ENCODE results near the gene AEN.

The AEN gene

DNA sequence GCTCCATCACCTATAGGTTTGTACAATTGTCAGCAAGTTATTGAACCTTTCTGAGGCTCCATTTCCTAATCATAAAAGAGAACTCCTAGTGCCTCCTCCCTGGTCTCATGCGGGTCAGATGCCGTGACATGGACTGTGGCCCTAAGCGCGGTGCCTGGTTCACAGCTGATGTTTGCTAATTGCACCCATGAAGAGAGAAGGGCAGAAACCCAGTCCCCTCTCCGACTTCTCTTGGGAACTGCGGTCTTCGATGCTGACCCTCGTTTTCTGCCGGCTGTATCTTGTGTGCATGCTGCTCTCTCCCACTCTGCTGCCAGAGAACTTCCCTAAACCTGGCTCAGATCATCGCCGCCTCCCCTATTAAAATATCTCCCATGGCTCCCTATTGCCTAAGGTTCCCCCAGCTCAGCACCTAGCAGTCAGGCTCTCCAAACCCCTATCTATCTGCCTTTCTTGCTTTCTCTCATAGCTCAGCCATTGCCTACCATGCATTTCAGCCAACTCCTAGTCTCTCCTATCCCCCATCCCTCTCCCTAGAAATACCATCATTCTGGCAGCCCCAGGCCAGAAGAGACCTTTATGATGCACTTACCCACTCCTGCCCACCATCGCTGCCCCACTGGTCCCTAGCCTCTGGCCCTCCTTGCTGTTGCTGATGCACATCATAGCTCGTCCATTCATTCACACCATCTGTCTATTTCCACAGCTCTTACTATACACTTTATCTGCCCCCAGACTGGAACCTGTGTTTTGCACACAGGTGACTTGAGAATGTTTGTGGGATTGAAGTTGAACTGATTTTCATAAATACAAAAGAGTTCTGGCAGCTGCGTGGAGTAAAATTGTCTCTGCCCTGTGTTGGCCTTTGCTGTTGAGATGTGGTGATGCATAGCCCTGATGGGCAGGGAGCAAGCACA is 24.3 kb downstream of the AEN start:
- DNase-seq (ENCODE audit: low read depth): no peak
- no peak overlapping the region for H3K4me3 ChIP-seq (ENCODE audit: control insufficient read depth, low read depth, low read length)
- TF ChIP-seq, protein P1, sequence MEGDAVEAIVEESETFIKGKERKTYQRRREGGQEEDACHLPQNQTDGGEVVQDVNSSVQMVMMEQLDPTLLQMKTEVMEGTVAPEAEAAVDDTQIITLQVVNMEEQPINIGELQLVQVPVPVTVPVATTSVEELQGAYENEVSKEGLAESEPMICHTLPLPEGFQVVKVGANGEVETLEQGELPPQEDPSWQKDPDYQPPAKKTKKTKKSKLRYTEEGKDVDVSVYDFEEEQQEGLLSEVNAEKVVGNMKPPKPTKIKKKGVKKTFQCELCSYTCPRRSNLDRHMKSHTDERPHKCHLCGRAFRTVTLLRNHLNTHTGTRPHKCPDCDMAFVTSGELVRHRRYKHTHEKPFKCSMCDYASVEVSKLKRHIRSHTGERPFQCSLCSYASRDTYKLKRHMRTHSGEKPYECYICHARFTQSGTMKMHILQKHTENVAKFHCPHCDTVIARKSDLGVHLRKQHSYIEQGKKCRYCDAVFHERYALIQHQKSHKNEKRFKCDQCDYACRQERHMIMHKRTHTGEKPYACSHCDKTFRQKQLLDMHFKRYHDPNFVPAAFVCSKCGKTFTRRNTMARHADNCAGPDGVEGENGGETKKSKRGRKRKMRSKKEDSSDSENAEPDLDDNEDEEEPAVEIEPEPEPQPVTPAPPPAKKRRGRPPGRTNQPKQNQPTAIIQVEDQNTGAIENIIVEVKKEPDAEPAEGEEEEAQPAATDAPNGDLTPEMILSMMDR (IDR thresholded peaks at IDR 0.05; ENCODE audit: control insufficient read depth, insufficient read depth, low read depth, low read length, missing control alignments): no peak

DNA sequence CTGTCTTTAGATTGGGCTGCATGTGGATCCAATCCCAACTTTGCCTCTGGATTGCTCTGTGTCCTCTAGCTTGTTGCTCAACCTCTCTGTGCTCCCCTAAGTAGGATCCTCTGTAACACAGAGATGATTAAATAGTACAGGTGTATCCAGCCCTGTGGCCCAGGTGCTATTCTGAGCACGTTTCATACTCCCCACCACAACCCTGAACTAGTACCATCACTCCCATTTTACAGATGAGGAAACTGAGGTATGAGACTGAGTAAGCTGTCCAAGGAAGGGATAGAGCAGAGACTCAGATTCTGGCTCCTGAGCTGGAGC is 24.9 kb downstream of the AEN start:
- no peak for DNase-seq (ENCODE audit: low read depth)
- no peak overlapping the region for H3K4me3 ChIP-seq (ENCODE audit: control insufficient read depth, low read depth, low read length)
- TF ChIP-seq, protein P1 (IDR thresholded peaks at IDR 0.05; ENCODE audit: control insufficient read depth, insufficient read depth, low read depth, low read length, missing control alignments): no peak

DNA sequence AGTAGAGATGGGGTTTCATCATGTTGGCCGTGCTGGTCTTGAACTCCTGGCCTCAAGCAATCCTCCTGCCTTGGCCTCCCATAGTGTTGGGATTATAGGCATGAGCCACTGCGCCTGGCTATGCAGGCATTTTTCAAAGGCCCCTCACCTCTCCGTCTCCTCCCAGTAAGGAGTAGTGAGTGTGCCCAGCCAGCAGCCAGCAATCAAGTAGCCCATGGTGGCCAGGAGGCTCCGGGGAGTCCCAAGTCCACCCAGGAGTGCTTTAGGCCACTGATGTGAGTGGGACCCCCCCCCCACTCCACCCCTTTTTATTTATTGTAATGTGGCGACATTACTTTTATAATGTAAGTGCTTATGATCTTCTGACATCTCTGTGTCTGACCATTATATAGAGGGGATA is 25.8 kb downstream of the AEN start:
- DNase-seq (ENCODE audit: low read depth): no peak
- H3K4me3 ChIP-seq (ENCODE audit: control insufficient read depth, low read depth, low read length): no peak overlapping the region
- TF ChIP-seq, protein P1 (IDR thresholded peaks at IDR 0.05; ENCODE audit: control insufficient read depth, insufficient read depth, low read depth, low read length, missing control alignments): no peak

DNA sequence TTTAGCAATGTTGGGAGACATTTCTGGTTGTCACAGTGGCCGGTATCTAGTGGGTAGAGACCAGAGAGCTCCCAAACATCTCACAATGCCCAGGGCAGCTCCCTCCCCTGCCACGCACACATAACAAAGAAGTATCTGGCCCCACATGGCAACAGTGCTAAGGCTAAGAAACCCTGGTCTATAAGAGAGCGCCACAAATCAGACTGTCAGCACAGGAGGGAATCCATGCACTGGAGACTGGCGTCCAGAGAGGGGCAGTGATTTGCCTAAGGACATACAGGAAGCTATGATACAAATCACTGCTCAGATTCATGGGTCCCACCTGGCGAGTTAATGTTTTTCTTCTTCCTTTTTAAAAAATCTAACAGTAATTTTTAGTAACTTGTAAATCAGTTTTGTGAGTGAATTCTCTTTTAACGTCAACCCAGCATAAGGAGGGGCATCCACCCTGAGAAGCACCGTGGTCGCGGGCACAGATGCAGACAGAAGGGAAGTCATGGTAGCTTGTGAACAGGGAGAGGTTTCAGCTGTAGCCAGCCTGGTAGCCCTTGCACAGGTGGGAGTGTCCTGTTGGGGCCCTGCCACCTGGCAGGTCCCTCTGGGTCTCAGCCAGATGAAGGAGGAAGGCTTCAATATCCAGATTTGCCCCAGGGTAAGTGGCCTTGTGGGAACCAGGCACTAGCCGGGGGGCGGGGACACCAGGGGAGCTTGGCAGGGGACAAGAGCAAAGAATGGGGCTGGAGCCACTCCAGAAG is 26.4 kb downstream of the AEN start:
- TF ChIP-seq, protein P1 (IDR thresholded peaks at IDR 0.05; ENCODE audit: control insufficient read depth, insufficient read depth, low read depth, low read length, missing control alignments): no peak
- no peak for DNase-seq (ENCODE audit: low read depth)
- no peak overlapping the region for H3K4me3 ChIP-seq (ENCODE audit: control insufficient read depth, low read depth, low read length)

DNA sequence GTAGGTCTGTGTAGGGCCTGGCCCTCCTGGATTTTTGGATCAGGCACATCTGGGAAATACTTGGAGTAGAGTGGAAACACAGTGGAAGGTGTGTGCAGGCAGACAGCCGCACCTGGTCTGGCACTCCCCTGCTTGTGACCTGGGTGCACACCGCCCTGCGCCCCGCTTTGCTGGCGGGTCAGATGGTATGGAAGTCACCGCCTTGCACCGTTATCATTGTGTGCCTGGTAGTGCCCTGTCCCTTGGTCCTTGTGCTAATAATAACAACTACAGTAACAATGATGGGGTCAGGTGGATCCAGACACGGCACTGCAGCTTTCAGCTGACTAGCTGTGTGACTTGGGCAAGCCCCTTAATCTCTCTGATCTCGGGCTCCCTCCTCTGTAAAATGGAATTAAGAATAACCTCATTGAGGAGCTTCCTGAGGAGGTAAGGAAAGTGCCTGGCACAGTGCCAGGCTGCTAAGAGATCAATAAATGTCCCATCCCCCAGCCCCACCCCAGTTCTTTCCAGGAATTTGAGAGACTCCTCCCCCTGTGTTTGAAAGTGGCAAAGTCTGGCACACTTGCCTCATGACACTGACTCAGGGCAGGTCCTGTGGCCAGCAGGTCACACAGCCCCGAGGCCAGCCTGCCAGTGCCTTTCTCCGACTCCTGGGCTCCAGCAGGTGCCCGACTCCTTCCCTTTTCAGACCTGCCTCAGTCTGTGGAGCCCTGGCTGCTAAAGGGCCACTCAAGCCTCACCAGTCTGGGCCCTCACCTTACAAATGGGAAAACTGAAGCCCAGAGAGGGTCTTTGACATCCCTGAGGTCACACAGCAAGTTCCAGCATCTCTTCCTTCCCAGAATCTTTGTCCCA is 27.4 kb downstream of the AEN start:
- no peak overlapping the region for H3K4me3 ChIP-seq (ENCODE audit: control insufficient read depth, low read depth, low read length)
- DNase-seq (ENCODE audit: low read depth): no peak
- TF ChIP-seq, protein P1 (IDR thresholded peaks at IDR 0.05; ENCODE audit: control insufficient read depth, insufficient read depth, low read depth, low read length, missing control alignments): no peak

DNA sequence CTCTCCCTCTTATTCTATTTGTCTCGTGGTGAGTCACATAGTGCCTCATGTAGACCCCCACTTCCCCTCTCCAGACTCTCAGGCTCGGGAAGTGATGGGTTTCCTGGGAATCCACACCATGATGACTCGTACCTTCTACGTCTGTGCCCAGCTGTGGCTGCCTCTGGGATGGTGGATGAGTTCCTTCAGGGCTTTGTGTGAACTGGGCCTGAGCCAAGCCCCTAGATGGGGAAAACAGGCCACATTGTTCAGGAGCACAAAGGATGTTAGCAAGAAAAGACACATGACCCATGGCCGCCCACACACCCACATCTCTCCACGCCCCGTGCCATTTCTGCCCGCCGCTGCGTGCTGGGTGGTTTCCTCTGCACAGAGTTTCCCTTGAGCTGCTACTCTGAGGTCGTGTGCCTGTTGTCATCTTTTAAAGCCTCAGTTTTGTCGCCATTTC is 28.2 kb downstream of the AEN start:
- peak; percentile 46 for DNase-seq (ENCODE audit: low read depth)
- TF ChIP-seq, protein P1 (IDR thresholded peaks at IDR 0.05; ENCODE audit: control insufficient read depth, insufficient read depth, low read depth, low read length, missing control alignments): no peak
- no peak overlapping the region for H3K4me3 ChIP-seq (ENCODE audit: control insufficient read depth, low read depth, low read length)

Data from AG09309 (cell line).